GM23338 (cell line): ENCODE measurements around the gene SLC5A11. TPM values are rescaled to one million over a fixed set of nuclear protein-coding genes. Genes with fewer than 3 reads are reported as not detected.

Experiments used
- ATAC-seq: fragments of 200-7000 bp; cut with Tn5 transposase; 3 replicates; pipeline ENCODE4 v1.9.1; 2020
- DNase-seq: peaks from one replicate; pipeline ENCODE4 v3.0.0-alpha.2; 2015; ENCODE audit warnings: low spot score
- H2AFZ ChIP-seq: fragments of 200-600 bp; sonication (generic); 2 replicates; pipeline ENCODE4 v1.8.0; 2016; ENCODE audit warnings: antibody characterized with exemption, mild to moderate bottlenecking, moderate library complexity
- H3F3A ChIP-seq: fragments of 200-600 bp; sonication (generic); replicated peaks from 2 replicates; pipeline ENCODE4 v1.8.0; 2017; ENCODE audit warnings: antibody characterized with exemption, mixed run types, low read depth
- H3K27ac ChIP-seq: fragments of 200-600 bp; sonication (generic); 2 replicates; pipeline ENCODE4 v1.6.1; 2016; ENCODE audit warnings: low read depth
- H3K27me3 ChIP-seq: fragments of 200-600 bp; sonication (generic); 2 replicates; pipeline ENCODE4 v1.8.0; 2016; ENCODE audit warnings: mild to moderate bottlenecking, mixed run types, moderate library complexity; ENCODE audit not compliant: insufficient read depth
- H3K36me3 ChIP-seq: fragments of 200-600 bp; sonication (generic); 2 replicates; pipeline ENCODE4 v1.8.0; 2016; ENCODE audit warnings: mild to moderate bottlenecking; ENCODE audit not compliant: insufficient read depth
- H3K4me1 ChIP-seq: fragments of 200-600 bp; sonication (generic); 2 replicates; pipeline ENCODE4 v1.8.0; 2016; ENCODE audit warnings: mild to moderate bottlenecking, moderate library complexity; ENCODE audit not compliant: insufficient read depth
- H3K4me2 ChIP-seq: fragments of 200-600 bp; sonication (generic); 2 replicates; pipeline ENCODE4 v1.7.1; 2017; ENCODE audit warnings: mixed run types
- H3K4me3 ChIP-seq: fragments of 200-600 bp; sonication (generic); 2 replicates; pipeline ENCODE4 v1.6.1; 2016; ENCODE audit warnings: mixed run types
- H3K79me2 ChIP-seq: fragments of 200-600 bp; sonication (generic); replicated peaks from 2 replicates; pipeline ENCODE4 v1.8.0; 2017; ENCODE audit warnings: mild to moderate bottlenecking; ENCODE audit not compliant: insufficient read depth
- H3K9me2 ChIP-seq: fragments of 200-600 bp; sonication (generic); 2 replicates; pipeline ENCODE4 v1.8.0; 2017; ENCODE audit not compliant: insufficient read depth
- H4K20me1 ChIP-seq: fragments of 200-600 bp; sonication (generic); replicated peaks from 2 replicates; pipeline ENCODE4 v1.8.0; 2017; ENCODE audit warnings: mild to moderate bottlenecking; ENCODE audit not compliant: insufficient read depth
- H3K27ac Mint-ChIP-seq: 2 replicates; pipeline ENCODE4 v1.8.0; 2020; ENCODE audit warnings: inconsistent platforms, mild to moderate bottlenecking, moderate library complexity, mixed read lengths
- H3K27me3 Mint-ChIP-seq: 3 replicates; pipeline ENCODE4 v1.8.0; 2022; ENCODE audit warnings: low read depth, mild to moderate bottlenecking, moderate library complexity, mixed read lengths, inconsistent platforms; ENCODE audit not compliant: insufficient read depth, poor library complexity
- H3K36me3 Mint-ChIP-seq: 3 replicates; pipeline ENCODE4 v1.8.0; 2021; ENCODE audit warnings: low read depth, mild to moderate bottlenecking, inconsistent platforms, moderate library complexity, mixed read lengths
- H3K4me1 Mint-ChIP-seq: 3 replicates; pipeline ENCODE4 v1.8.0; 2020; ENCODE audit warnings: mild to moderate bottlenecking, inconsistent platforms, mixed read lengths
- H3K4me3 Mint-ChIP-seq: 3 replicates; pipeline ENCODE4 v1.8.0; 2021; ENCODE audit warnings: moderate library complexity, mild to moderate bottlenecking, inconsistent platforms, mixed read lengths
- H3K9me3 Mint-ChIP-seq: 3 replicates; pipeline ENCODE4 v1.8.0; 2020; ENCODE audit warnings: moderate library complexity, mild to moderate bottlenecking, inconsistent platforms, mixed read lengths
- CREB1 ChIP-seq: fragments of 250-450 bp; sonication (Bioruptor Pico); IDR thresholded peaks from 2 replicates; pipeline ENCODE4 v1.5.0; 2020; ENCODE audit warnings: low read depth, mild to moderate bottlenecking, moderate library complexity
- CTCF ChIP-seq, 2 experiments: fragments of 200-600 bp in 1 of 2; sonication (generic) in 1 of 2; conservative IDR thresholded peaks; 2 replicates each; pipeline versions ENCODE4 v1.5.1 to v1.6.1; 2016 to 2017; ENCODE audit warnings: antibody characterized with exemption in 2 of 2, low read depth in 2 of 2, mild to moderate bottlenecking in 2 of 2, moderate library complexity in 1 of 2
- EZH2 ChIP-seq: fragments of 200-600 bp; sonication (generic); IDR thresholded peaks from one replicate; pipeline ENCODE4 v1.8.0; 2017; ENCODE audit warnings: antibody characterized with exemption, mild to moderate bottlenecking, low read depth; ENCODE audit not compliant: unreplicated experiment
- EZH2phosphoT487 ChIP-seq: fragments of 200-600 bp; sonication (generic); IDR thresholded peaks from one replicate; pipeline ENCODE4 v1.8.1; 2018; ENCODE audit warnings: antibody characterized with exemption; ENCODE audit not compliant: unreplicated experiment
- JUNB ChIP-seq: IDR thresholded peaks from one replicate; pipeline ENCODE4 v1.6.1; 2016; ENCODE audit warnings: antibody characterized with exemption; ENCODE audit not compliant: unreplicated experiment
- NANOG ChIP-seq: IDR thresholded peaks from 2 replicates; pipeline ENCODE4 v1.6.1; 2016; ENCODE audit warnings: antibody characterized with exemption, borderline replicate concordance
- POLR2AphosphoS5 ChIP-seq: IDR thresholded peaks from 2 replicates; pipeline ENCODE4 v1.6.1; 2016; ENCODE audit warnings: antibody characterized with exemption, low read depth
- REST ChIP-seq: IDR thresholded peaks from one replicate; pipeline ENCODE4 v1.6.1; 2018; ENCODE audit warnings: antibody characterized with exemption; ENCODE audit not compliant: unreplicated experiment
- STAT1 ChIP-seq: IDR thresholded peaks from one replicate; pipeline ENCODE4 v1.6.1; 2016; ENCODE audit warnings: antibody characterized with exemption; ENCODE audit not compliant: unreplicated experiment
- ZNF331 ChIP-seq: fragments of 250-450 bp; sonication (Bioruptor Pico); IDR thresholded peaks from 2 replicates; pipeline ENCODE4 v1.5.0; 2020; ENCODE audit warnings: low read depth, mild to moderate bottlenecking, moderate library complexity
- polyA plus RNA-seq: library from polyadenylated mRNA; unstranded; fragments of >200 nt; fragmentation: Nextera tagmentation; extraction: Ambion mirVana; gene quantifications from 2 replicates; pipeline ENCODE4 v1.2.1, GENCODE V29; 2016
- total RNA-seq: library from RNA; depleted of rRNA; stranded (reverse); fragments of >200 nt; shearing (Covaris generic); gene quantifications from 2 replicates; pipeline ENCODE4 v1.2.3, GENCODE V29; 2014
- TF ChIP-seq, protein P1 (sequence below): IDR thresholded peaks from 2 replicates; pipeline ENCODE4 v1.6.1; 2016; ENCODE audit warnings: antibody characterized with exemption

Gene SLC5A11
- total and polyA plus RNA-seq, 2 experiments from 2014 or later = 0.07 TPM; not detected in 1

DNA sequence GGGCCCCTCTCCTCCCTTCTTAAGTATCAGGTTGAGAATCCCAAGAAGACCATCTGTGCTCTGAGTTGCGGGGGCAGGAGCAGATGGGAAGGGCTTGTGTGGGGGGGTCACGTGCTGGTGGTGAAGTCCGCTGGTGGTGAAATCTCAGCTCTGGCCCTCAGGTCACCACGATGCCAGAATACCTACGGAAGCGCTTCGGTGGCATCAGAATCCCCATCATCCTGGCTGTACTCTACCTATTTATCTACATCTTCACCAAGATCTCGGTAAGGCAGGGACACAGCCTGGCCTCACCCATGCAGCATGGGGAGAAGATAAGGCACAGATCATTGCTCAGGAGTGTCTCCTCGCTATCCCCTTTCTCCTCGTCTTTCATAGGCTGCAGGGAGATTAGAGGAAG is 29.7 kb downstream of the SLC5A11 start (continued):
- no peak for TF ChIP-seq REST
- no peak for TF ChIP-seq NANOG
- TF ChIP-seq ZNF331 (CRISPR knock-in tag) = no peak
- TF ChIP-seq EZH2 = no peak
- no peak for TF ChIP-seq CREB1
- TF ChIP-seq CTCF (conservative IDR thresholded peaks at IDR 0.05; ENCODE audit: low read depth in 2 of 2) = no peak
- no peak for TF ChIP-seq JUNB
- TF ChIP-seq, protein P1, sequence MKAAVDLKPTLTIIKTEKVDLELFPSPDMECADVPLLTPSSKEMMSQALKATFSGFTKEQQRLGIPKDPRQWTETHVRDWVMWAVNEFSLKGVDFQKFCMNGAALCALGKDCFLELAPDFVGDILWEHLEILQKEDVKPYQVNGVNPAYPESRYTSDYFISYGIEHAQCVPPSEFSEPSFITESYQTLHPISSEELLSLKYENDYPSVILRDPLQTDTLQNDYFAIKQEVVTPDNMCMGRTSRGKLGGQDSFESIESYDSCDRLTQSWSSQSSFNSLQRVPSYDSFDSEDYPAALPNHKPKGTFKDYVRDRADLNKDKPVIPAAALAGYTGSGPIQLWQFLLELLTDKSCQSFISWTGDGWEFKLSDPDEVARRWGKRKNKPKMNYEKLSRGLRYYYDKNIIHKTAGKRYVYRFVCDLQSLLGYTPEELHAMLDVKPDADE = no peak

DNA sequence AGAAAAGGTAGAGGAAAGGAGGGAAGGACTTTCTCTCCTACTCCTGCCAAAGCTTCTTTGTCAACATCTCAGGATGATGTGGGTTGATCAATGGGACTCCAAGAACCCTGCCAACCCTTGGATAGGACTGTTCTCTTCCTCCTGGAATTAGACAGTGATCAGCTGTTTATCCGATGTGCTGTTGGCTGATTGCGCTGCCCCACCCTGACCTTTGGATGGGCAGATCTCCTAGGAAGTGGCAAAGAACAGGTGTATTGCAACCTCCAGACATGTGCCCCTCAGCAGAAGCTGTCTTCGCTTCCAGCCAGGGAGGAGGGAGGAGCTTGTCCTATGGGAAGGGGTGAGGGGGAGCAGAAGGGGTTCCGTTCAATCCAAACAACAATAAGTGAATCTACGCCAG is 30.5 kb downstream of the SLC5A11 start:
- H3K27me3 ChIP-seq = no peaks in the 10 kb centered on the region
- Mint-ChIP-seq H3K4me3 (no peak overlapping the region), H3K27me3 (no peaks in the 10 kb centered on the region), H3K9me3 (peaks cover 2% of the 10 kb centered on the region; the same call in 2 of the 3 replicates), H3K27ac (no peak overlapping the region), H3K4me1 (no peaks in the 10 kb centered on the region), H3K36me3 (no peaks in the 10 kb centered on the region)
- no peaks in the 10 kb centered on the region for H3K79me2 ChIP-seq
- H3K27ac ChIP-seq = no peak overlapping the region
- H3F3A ChIP-seq = no peaks in the 10 kb centered on the region
- ATAC-seq (no peak), DNase-seq (no peak)
- H4K20me1 ChIP-seq = no peaks in the 10 kb centered on the region
- H3K4me1 ChIP-seq = no peaks in the 10 kb centered on the region
- no peaks in the 10 kb centered on the region for H3K9me2 ChIP-seq
- H3K36me3 ChIP-seq = no peaks in the 10 kb centered on the region
- no peak overlapping the region for H3K4me2 ChIP-seq
- H3K4me3 ChIP-seq = no peak overlapping the region
- no peak overlapping the region for H2AFZ ChIP-seq
- TF ChIP-seq CREB1 = no peak
- no peak for TF ChIP-seq EZH2phosphoT487
- no peak for TF ChIP-seq NANOG
- TF ChIP-seq EZH2 = no peak
- TF ChIP-seq REST = no peak
- TF ChIP-seq STAT1 = no peak
- TF ChIP-seq, protein P1 = no peak
- no peak for TF ChIP-seq POLR2AphosphoS5
